IPS-18a (cell line): ENCODE results near the gene CD93.

Source experiments
- H3K27ac ChIP-seq: one replicate; pipeline ENCODE4 v1.5.1; 2013; ENCODE audit warnings: low read length
- H3K27me3 ChIP-seq: one replicate; pipeline ENCODE4 v1.6.1; 2013; ENCODE audit warnings: mild to moderate bottlenecking, low read length; ENCODE audit not compliant: control insufficient read depth, insufficient read depth
- H3K36me3 ChIP-seq: one replicate; pipeline ENCODE4 v1.6.1; 2013; ENCODE audit warnings: low read depth, low read length; ENCODE audit not compliant: control insufficient read depth
- H3K4me1 ChIP-seq: one replicate; pipeline ENCODE4 v1.6.1; 2013; ENCODE audit warnings: low read depth, low read length; ENCODE audit not compliant: control insufficient read depth
- H3K4me3 ChIP-seq: one replicate; pipeline ENCODE4 v1.5.1; 2013; ENCODE audit warnings: low read length
- H3K9ac ChIP-seq: one replicate; pipeline ENCODE4 v1.6.1; 2013; ENCODE audit warnings: mild to moderate bottlenecking, low read length, moderate library complexity
- H3K9me3 ChIP-seq: one replicate; pipeline ENCODE4 v1.6.1; 2013; ENCODE audit warnings: low read depth, low read length; ENCODE audit not compliant: control insufficient read depth

The CD93 gene

DNA sequence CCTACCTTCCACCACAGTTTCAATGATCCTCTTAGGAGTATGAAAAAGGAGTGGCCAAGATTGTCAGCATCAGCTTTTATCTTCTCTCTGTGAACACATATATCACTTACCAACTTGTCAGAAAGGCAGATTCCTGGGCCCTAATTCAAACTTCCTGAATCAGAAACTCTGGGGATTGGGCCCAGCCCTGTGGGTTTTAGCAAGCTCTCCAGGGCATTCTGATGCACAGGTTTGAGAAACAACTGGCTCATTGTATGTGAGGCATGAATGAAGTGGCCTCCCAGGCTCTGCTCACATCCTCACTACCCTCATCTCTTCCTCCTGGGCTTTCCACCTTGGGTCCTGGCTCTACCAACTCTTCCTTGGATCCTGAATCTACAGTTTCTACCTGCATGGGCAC lies 23.5 kb downstream of the CD93 start:
- Histone ChIP-seq H3K4me3 (no peak overlapping the region), H3K27me3 (no peaks in the 10 kb centered on the region), H3K36me3 (no peaks in the 10 kb centered on the region), H3K27ac (no peak overlapping the region), H3K4me1 (peaks cover 25% of the 10 kb centered on the region), H3K9me3 (no peaks in the 10 kb centered on the region), H3K9ac (no peak overlapping the region)

DNA sequence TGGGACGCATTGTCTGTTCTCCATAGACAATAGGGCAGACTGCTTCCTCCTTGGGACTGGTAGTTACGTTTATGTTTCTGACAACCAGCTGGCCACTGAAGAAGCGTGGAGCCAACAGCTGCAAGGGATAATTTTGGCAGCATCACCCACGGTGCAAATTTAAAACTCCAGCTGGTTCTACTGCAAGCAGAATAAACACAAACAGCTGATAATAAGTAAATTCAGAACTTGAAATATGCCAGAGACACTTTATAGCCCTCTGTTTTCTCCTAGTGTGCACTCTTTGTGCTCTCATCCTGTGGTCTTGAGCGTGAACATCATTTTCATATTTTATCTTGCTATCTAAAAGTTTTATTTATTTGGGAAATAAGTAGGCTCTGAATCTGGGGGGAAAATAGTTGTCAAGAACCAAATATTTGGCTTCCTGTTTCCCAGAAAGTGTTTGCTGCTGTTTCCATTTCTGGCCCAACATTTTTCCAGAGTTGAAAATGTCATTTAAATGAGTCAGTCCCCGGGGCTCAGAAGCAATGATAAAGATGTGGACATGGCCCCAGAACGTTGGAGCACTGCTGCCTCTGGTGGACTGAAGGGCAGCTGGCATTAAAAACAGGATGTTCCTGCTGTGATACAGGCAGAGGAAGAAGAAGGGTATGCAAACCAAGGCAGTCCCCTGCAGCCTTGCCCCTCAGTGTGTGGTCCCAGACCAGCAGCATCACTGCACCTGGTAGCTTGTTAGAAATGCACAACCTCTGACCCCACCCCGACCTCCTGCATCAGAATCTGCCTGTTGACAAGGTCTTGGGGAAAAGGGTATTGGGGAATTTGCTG lies 24.2 kb downstream of the CD93 start:
- H3K27me3 ChIP-seq: no peaks in the 10 kb centered on the region
- H3K4me1 ChIP-seq: peaks cover 25% of the 10 kb centered on the region
- no peaks in the 10 kb centered on the region for H3K36me3 ChIP-seq
- H3K4me3 ChIP-seq: no peak overlapping the region
- no peaks in the 10 kb centered on the region for H3K9me3 ChIP-seq
- no peak overlapping the region for H3K9ac ChIP-seq
- H3K27ac ChIP-seq: no peak overlapping the region

DNA sequence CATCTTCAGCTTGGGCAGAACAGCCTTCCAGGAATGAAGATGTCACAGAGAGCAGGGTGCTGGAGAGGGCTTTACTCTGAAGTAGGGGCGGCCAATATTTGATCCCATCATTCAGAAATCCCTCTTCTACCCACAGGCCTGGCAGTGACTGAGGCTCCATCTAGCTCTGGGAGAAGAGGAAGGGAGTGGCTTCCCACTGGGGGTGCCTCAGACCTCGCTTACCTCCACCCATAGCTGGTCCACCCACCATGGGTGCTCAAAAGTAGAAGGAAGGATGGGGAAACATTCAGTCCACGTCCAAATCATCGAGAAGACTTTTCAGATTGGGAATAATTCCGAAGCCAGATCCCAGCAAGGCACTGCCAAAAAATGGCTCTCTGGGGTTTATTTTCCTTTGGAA lies 24.9 kb downstream of the CD93 start:
- no peaks in the 10 kb centered on the region for H3K9me3 ChIP-seq
- peaks cover 25% of the 10 kb centered on the region for H3K4me1 ChIP-seq
- no peaks in the 10 kb centered on the region for H3K27me3 ChIP-seq

DNA sequence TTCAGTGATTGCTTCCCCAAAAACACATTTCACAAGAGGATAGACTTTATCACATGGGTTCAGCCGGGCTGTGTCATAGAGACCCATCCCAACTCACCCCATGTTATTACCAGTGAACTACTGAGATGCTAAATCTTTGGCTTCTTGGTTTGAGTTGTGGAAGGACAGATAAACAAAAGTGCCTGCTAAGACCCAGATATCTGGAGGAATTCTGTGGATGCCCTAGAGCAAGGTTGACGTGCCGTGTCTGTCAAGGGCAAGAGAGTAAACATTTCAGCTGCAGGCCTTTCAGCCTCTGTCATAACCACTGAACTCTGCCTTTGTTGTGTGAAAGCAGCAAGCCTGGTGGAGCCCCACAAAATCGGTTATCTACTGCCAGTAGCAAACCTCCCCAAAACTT lies 25.5 kb downstream of the CD93 start:
- H3K9me3 ChIP-seq: no peaks in the 10 kb centered on the region
- peaks cover 22% of the 10 kb centered on the region for H3K4me1 ChIP-seq
- H3K27ac ChIP-seq: no peak overlapping the region
- no peaks in the 10 kb centered on the region for H3K36me3 ChIP-seq
- H3K27me3 ChIP-seq: no peaks in the 10 kb centered on the region
- H3K9ac ChIP-seq: no peak overlapping the region
- no peak overlapping the region for H3K4me3 ChIP-seq

More for the DNA sequence above, 24.9 kb downstream of the CD93 start:
- Histone ChIP-seq H3K9ac (no peak overlapping the region), H3K4me3 (no peak overlapping the region), H3K27ac (no peak overlapping the region), H3K36me3 (no peaks in the 10 kb centered on the region)

DNA sequence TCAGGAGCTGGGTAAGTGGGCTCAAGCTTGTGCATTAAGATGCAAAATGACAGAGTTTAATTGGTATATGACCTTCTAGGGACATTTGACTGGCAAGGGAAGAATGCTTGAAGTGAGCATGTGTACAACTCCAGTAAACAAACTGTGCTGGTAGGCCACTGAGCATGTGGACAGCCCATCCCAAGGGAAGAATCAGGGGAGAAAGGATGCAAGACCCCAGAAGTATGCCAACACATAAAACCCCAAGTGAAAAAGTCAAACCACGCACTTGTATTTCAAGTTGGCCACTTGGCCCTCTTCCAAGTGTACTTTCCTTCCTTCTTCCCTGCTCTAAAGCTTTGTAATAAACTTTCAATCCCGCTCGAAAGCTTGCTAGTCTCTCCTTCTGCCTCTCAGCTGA lies 26.3 kb downstream of the CD93 start:
- Histone ChIP-seq H3K9me3 (no peaks in the 10 kb centered on the region), H3K27ac (no peak overlapping the region), H3K4me1 (peaks cover 21% of the 10 kb centered on the region), H3K27me3 (no peaks in the 10 kb centered on the region), H3K4me3 (no peak overlapping the region), H3K9ac (no peak overlapping the region), H3K36me3 (no peaks in the 10 kb centered on the region)

DNA sequence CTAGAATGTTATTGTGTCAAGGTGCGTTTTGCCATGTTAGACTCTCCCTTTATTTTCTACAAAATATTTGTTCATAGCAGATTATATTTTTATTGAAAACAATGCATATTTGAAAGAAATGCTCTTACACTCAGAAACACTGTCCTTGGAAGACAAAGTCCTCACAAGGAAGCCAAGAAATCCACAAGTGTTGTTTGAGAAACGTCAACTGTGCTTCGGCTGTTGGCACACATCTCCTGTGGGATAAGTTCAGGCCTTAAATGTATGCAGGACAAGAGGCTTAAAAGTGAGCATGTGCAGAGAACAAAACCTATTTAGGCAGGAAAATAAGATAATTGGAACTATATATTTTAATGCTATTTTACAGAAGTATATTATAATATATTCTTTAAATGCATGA lies 27.1 kb downstream of the CD93 start:
- no peak overlapping the region for H3K27ac ChIP-seq
- no peak overlapping the region for H3K4me3 ChIP-seq
- peaks cover 21% of the 10 kb centered on the region for H3K4me1 ChIP-seq

DNA sequence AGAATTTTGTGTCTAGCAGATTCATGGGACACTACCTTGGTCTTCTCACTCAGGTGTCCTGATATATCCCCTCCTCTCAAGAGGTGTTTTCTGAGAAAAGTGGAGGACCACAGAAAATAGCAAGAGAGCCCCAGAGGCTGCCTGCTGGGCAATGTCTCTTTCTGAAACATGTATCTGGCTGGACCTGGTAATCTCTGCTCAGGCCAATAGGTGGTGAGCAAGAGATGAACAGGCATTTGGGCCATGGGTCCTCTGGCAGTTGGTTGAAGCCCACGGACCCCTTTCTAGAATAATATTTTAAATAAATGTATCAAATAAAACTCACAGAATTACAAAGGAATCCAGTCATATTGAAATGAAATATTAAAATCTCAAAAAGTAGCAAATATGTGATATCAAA lies 27.9 kb downstream of the CD93 start:
- H3K27me3 ChIP-seq: no peaks in the 10 kb centered on the region
- no peaks in the 10 kb centered on the region for H3K36me3 ChIP-seq
- H3K9me3 ChIP-seq: no peaks in the 10 kb centered on the region
- H3K4me3 ChIP-seq: no peak overlapping the region
- no peak overlapping the region for H3K27ac ChIP-seq
- peaks cover 19% of the 10 kb centered on the region for H3K4me1 ChIP-seq
- H3K9ac ChIP-seq: no peak overlapping the region

More for the DNA sequence above, 27.1 kb downstream of the CD93 start:
- Histone ChIP-seq H3K9me3 (no peaks in the 10 kb centered on the region), H3K27me3 (no peaks in the 10 kb centered on the region), H3K36me3 (no peaks in the 10 kb centered on the region), H3K9ac (no peak overlapping the region)

DNA sequence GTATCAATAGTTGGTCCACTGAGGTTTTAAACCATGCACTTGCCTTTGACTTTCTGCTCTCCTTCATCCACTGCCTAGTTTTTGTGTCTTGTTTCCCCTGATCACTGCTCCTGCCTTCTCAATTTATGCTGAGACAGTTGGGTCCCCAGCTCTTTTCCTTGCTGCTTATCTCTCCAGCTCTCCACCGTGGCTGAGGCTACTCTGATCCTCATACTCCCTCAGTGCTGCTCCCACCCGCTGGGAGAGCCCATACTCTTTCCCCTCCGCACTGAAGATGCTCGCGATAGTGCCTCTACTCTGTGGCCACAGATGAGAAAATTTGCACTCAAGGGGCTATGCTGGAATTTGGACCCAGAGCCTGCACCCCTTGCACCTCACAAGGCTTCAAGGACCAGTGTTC lies 33.2 kb downstream of the CD93 start:
- H3K9me3 ChIP-seq: no peaks in the 10 kb centered on the region
- no peak overlapping the region for H3K9ac ChIP-seq
- H3K27me3 ChIP-seq: peaks cover 43% of the 10 kb centered on the region
- peaks cover 5% of the 10 kb centered on the region for H3K4me1 ChIP-seq
- no peak overlapping the region for H3K4me3 ChIP-seq
- no peak overlapping the region for H3K27ac ChIP-seq
- no peaks in the 10 kb centered on the region for H3K36me3 ChIP-seq

DNA sequence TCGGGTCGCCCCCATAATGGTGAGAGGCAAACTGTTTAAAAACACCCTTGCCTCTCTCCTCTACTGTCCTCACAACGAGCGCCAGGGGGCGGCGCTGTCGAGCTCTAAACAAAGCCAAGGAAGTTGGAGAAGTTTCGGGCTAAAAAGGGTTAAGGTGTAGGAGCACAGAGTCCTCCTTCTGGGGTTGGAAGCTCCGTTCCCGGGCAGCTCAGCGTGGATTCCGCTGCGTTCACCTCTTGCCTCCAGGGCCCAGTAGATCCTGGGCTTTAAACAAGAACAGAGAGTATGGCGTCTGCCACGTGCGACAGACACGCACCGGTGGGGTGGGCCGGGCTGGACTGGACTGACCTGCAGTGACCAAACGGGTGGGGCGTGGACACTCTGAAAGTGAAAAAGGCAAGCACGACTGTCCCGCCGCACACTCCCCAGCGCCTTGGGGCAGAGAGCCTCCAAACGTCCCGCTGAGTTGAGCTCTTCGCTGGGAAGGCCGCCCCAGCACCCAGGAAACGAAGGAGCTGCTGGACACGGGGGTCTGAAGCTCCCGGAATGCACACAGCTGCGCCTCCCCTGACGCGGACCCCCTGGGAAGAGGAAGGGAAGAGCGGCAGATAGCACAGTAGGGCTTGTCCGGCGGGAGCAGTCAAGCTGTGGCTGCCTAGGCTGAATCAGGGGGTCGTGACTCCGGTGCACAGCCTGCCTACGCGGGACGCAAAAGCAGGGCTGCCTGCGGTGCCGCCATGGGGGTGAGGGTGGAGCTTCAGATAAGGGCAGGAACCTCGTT lies 35.1 kb downstream of the CD93 start:
- H3K9me3 ChIP-seq: no peaks in the 10 kb centered on the region
- H3K4me3 ChIP-seq: peak overlapping the region; percentile 75
- peak overlapping the region; percentile 46 for H3K9ac ChIP-seq
- H3K4me1 ChIP-seq: peaks cover 5% of the 10 kb centered on the region
- peaks cover 62% of the 10 kb centered on the region for H3K27me3 ChIP-seq
- H3K36me3 ChIP-seq: no peaks in the 10 kb centered on the region
- H3K27ac ChIP-seq: no peak overlapping the region

DNA sequence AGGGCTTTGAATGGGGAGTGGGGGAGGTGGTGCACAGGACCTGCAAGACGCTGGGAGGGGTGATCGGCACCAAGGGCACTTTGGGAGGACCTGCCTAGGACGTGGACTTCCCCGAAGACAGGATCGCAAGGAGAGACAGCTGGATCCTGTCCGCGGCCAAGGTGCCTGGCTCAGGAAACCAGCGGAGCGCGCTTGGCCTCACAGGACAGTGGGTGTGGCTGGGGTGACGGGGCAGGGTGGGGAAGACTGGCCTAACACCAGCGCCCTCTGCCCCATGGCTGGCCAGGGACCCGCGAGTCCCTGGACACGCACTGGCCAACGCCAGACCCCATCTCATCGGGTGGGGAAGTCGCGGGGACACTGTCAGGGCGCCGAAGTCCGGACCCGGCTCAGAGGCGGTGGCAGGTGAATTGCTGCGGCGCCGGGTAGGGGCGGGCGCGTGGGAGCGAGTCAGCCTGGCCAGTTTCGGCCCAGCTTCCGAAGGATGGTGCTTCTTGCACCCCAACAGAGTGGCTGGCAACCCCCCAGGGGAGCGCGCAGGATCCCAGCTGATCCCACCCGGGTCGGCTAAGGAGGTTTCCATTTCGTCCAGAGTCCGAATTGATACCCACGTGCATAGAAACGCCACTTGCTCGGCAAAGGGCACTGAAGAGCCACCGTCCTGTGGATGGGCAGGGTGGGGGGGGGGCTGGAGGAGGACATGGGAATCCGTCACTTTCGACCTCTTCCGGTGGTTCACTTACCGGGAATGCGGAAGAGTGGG lies 35.9 kb downstream of the CD93 start:
- Histone ChIP-seq H3K4me1 (peaks cover 5% of the 10 kb centered on the region), H3K27me3 (peaks cover 70% of the 10 kb centered on the region), H3K9me3 (no peaks in the 10 kb centered on the region), H3K36me3 (no peaks in the 10 kb centered on the region), H3K27ac (no peak overlapping the region), H3K4me3 (peak overlapping the region; percentile 55), H3K9ac (no peak overlapping the region)
